GM12874 (cell line): Measurements from ENCODE around the gene MAP3K7CL.

Source experiments
- TF ChIP-seq, protein P1 (sequence below): IDR thresholded peaks from 2 replicates; pipeline ENCODE4 v1.5.1; 2011; ENCODE audit warnings: low read depth, mild to moderate bottlenecking, control low read depth, low read length, moderate library complexity; ENCODE audit not compliant: insufficient read depth

MAP3K7CL gene

DNA sequence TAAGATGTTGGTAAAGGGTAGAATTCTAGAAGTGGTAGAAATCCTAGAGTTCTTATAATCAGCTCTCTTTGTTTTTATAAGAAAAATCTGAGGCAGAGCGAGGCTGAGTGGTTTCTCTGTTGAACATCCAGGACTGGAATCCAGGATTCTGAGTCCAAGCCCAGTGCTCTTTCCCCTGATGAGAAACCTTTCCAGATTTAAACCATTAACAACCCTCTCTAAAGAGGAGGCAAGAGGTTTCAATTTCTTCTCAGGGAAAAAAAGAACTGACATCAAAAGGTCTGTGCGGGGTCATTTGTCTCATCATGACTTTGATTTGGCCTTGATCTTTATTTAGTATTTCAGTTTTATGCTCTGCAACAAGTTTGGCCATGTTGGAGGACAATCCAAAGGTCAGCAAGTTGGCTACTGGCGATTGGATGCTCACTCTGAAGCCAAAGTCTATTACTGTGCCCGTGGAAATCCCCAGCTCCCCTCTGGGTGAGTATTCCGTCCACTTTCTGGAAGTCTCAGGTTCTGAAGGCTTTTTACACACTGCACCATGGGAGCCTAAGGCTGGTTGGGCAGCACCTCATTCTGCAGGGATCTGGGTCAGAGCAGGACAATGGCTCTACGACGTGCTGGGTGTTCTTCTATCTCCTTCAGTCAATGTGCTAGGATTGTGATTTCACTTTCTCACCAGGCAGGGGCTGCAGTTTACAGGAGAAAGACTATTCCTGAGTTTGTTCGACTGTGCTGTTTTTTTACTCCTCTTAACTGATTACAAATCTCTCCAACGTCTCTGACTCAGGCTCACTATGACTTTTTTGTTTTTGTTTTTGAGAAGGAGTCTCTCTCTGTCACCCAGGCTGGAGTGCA, 38.1 kb upstream of the MAP3K7CL start:
- TF ChIP-seq, protein P1, sequence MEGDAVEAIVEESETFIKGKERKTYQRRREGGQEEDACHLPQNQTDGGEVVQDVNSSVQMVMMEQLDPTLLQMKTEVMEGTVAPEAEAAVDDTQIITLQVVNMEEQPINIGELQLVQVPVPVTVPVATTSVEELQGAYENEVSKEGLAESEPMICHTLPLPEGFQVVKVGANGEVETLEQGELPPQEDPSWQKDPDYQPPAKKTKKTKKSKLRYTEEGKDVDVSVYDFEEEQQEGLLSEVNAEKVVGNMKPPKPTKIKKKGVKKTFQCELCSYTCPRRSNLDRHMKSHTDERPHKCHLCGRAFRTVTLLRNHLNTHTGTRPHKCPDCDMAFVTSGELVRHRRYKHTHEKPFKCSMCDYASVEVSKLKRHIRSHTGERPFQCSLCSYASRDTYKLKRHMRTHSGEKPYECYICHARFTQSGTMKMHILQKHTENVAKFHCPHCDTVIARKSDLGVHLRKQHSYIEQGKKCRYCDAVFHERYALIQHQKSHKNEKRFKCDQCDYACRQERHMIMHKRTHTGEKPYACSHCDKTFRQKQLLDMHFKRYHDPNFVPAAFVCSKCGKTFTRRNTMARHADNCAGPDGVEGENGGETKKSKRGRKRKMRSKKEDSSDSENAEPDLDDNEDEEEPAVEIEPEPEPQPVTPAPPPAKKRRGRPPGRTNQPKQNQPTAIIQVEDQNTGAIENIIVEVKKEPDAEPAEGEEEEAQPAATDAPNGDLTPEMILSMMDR, result no peak

DNA sequence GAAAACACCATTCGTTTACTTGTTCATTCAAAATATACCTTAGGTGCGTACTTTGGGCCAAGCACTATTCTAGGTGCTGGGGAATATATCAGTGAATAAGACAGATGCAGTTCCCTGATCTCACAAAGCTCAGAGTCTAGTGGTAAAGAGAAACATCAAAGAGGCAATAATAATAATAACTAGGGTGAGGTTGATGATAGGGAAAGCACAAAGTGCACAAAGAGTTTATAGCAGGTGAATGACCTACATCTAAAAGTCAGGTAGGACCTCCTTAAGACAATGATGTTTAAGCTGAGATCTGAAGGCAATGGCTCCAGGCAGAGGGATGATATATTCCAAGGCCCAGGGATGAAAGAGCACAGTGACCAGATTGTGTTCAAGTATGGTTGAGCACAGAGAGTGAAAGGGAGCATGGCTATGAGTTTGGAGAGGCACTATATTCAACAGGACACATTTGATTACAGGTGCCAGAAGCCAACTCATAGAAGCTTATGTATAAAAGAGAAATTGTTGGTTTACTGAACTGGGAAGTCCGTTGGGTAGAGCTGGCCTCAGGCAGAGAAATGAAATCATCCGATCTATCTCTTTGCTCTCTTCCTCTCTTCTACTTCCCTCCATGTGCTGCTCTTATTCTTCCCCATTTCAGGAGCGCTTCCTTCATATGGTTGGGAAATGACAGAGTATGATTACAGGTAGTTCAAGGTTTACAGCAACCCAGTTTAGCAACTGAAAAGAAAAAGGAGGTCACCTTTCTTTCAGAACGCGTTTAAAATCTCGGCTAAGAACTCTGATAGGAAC, 34.0 kb upstream of the MAP3K7CL start:
- TF ChIP-seq, protein P1, result no peak

DNA sequence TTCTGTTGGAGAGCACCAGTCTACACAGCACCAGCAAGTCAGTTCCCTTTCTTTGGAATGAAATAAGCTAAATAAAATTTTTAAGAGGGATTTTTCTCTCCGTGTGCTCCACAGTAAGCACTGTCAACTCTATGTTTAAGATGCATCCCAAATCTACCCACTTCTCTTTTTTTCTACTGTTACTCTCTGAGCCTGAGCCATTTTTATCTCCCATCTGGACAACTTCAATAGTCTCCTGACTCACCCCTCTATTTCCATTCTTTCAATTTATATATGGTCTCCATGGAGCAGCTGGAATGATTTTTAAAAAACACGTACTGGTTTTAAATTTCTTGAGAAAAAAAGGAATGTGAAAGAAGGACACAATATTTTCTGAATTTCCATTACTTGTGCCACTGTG, 32.3 kb upstream of the MAP3K7CL start:
- TF ChIP-seq, protein P1, result no peak

DNA sequence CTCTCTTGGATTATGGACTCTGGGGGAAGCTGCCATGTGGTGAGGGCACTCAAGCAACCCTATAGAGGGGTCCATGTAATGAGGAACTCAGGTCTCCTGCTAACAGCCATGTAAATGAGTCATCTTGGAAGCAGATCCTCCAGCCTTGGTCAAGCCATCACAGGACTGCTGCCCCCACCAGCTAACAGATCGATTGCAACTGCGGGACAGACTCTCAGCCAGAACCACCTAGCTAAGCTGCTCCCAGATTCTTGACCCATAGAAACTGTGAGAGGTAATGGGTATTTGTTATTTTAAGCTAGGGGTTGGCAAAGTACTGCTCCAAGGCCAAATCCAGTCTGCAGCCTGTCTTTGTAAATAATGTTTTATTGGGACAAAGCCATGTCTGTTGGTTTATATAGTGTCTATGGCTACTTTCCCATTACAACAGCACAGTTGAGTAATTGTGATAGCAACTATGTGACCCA, 27.6 kb upstream of the MAP3K7CL start:
- TF ChIP-seq, protein P1, result no peak

DNA sequence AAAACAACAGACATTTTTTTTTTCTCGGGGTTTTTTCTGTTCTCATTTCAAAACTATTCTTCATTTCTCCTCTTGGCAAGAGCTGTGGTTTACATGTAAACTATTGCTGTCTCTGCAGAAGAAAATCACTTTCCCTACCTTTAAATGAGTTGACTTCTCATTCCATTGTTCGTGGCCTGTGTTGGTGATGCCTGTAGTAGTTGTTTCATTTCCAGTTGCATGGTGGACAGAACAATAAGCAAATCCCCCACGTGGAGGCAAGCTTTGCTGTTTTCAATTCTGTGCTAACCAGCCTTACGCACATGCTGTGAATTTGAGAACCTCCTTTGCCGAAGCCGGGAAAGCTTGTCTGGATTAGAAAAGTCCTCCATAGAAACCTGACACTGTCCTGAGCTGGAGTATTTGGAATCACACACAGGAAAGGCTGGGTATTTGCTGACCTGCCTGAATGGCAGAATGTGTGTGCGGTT, 26.2 kb upstream of the MAP3K7CL start:
- TF ChIP-seq, protein P1, result no peak

DNA sequence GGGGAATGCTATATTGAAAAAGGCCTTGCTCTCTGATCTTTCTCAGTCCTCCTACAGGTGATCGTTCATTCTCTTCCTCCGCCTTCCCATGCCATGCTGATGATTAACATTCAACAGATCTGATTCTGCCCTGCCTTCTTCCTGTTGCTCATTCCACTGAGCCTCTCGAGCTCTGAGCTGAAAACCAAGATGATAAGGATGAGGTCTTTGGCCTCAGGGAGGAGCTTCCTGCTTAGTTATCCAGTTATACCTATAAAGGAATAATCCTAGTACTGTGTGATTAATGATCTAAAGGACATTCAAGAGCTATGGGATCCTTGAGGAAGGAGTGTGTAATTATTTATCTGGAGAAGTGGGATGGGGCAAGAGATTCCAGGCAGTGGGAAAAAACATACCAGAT, 25.2 kb upstream of the MAP3K7CL start:
- TF ChIP-seq, protein P1, result no peak

DNA sequence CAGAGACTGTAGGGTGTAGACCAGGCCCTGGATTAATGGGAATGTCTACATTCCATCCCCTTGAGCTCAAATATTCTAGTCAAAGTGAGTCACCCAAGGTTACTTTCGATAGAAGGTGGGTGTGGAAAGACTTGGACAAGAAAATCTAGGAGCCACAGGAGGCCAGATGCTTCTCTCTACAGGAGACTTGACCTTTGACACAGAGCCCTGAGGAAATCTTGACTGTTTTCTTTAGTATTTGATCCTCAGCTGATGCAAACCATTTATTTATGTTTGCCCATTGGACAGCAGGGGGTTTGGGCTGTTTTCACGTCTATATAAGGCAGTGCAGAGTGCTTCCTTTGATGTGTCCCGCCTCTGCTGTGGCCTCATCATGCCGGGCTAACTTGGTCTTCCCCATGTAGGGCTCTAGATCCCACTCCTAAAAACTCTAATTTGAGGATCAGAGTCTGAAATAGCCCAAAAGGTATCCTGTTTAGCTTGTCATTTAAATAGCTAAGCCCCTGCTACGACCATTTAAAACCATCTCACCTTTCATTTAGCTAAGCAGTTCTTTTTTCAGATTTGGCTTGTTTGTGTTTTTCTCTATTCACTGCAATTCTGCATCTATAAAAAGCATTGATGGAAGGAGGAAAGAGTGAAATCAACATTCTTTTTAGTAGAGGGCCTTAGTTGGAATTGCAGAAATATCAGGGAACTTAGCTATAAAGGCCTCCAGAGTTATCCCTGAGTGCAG, 15.5 kb upstream of the MAP3K7CL start:
- TF ChIP-seq, protein P1, result no peak
